Osteoblast (primary cell): ENCODE data around the gene CGNL1. TPM values are rescaled to one million over a fixed set of nuclear protein-coding genes. Genes with fewer than 3 reads are reported as not detected.

Experiments used
- DNase-seq: peaks from one replicate; pipeline ENCODE4 v3.0.0; 2011; ENCODE audit warnings: low spot score, mixed read lengths; ENCODE audit not compliant: insufficient read length; ENCODE audit errors: missing footprints
- H2AFZ ChIP-seq: 2 replicates; pipeline ENCODE4 v1.6.0; 2011; ENCODE audit warnings: mild to moderate bottlenecking, low read length
- H3K27ac ChIP-seq: 2 replicates; pipeline ENCODE4 v1.5.1; 2011; ENCODE audit warnings: mild to moderate bottlenecking, low read depth, low read length, moderate library complexity
- H3K27me3 ChIP-seq: 2 replicates; pipeline ENCODE4 v1.6.0; 2012; ENCODE audit warnings: mild to moderate bottlenecking, control low read depth, inconsistent platforms, low read length, moderate library complexity; ENCODE audit not compliant: insufficient read depth
- H3K36me3 ChIP-seq: 2 replicates; pipeline ENCODE4 v1.5.1; 2011; ENCODE audit warnings: mild to moderate bottlenecking, low read length, control low read depth, moderate library complexity; ENCODE audit not compliant: insufficient read depth
- H3K4me1 ChIP-seq: 2 replicates; pipeline ENCODE4 v1.5.1; 2011; ENCODE audit warnings: mild to moderate bottlenecking, low read length, control low read depth, moderate library complexity; ENCODE audit not compliant: insufficient read depth
- H3K4me2 ChIP-seq: 2 replicates; pipeline ENCODE4 v1.6.0; 2011; ENCODE audit warnings: mild to moderate bottlenecking, low read length; ENCODE audit not compliant: insufficient read depth
- H3K4me3 ChIP-seq: fragments of 200-600 bp; sonication (generic); 3 replicates; pipeline ENCODE4 v1.5.1; 2012; ENCODE audit warnings: mild to moderate bottlenecking, low read length, inconsistent platforms; ENCODE audit not compliant: insufficient read depth
- H3K79me2 ChIP-seq: 2 replicates; pipeline ENCODE4 v1.6.0; 2012; ENCODE audit warnings: mild to moderate bottlenecking, low read length, control low read depth, inconsistent platforms; ENCODE audit not compliant: insufficient read depth
- H3K9me3 ChIP-seq: 2 replicates; pipeline ENCODE4 v1.5.1; 2011; ENCODE audit warnings: low read depth, low read length, control low read depth
- H4K20me1 ChIP-seq: 2 replicates; pipeline ENCODE4 v1.6.0; 2012; ENCODE audit warnings: mild to moderate bottlenecking, low read length, control low read depth; ENCODE audit not compliant: insufficient read depth
- CTCF ChIP-seq: IDR thresholded peaks from 2 replicates; pipeline ENCODE4 v1.5.1; 2011; ENCODE audit warnings: mild to moderate bottlenecking, low read depth, low read length, moderate library complexity; ENCODE audit errors: extremely low read depth
- total RNA-seq: library from RNA; depleted of rRNA; stranded (reverse); fragments of >200 nt; gene quantifications from 2 replicates; pipeline ENCODE4 v1.2.3, GENCODE V29; 2012

The CGNL1 gene
- total RNA-seq, 1 donor: 1.1 TPM

- H3K9me3 ChIP-seq: no peaks in the 10 kb centered on the region
- no peaks in the 10 kb centered on the region for H3K27me3 ChIP-seq
- no peaks in the 10 kb centered on the region for H3K79me2 ChIP-seq
- no peaks in the 10 kb centered on the region for H4K20me1 ChIP-seq
- no peaks in the 10 kb centered on the region for H3K36me3 ChIP-seq
- no peak overlapping the region for H3K4me3 ChIP-seq
- H3K4me2 ChIP-seq: no peak overlapping the region
- no peak for TF ChIP-seq CTCF
- no peak overlapping the region for H2AFZ ChIP-seq
- DNase-seq: no peak
- no peak overlapping the region for H3K27ac ChIP-seq
- peaks cover 13% of the 10 kb centered on the region for H3K4me1 ChIP-seq
Observed at GRCh38 chr15:57486833-57487232, 110.5 kb downstream of the CGNL1 start.

- H3K27me3 ChIP-seq: peaks cover 3% of the 10 kb centered on the region
- DNase-seq: no peak
- no peak overlapping the region for H3K27ac ChIP-seq
- TF ChIP-seq CTCF: no peak
- no peaks in the 10 kb centered on the region for H3K79me2 ChIP-seq
- no peak overlapping the region for H3K4me3 ChIP-seq
- no peak overlapping the region for H2AFZ ChIP-seq
- peaks cover 13% of the 10 kb centered on the region for H3K4me1 ChIP-seq
- H4K20me1 ChIP-seq: no peaks in the 10 kb centered on the region
- no peaks in the 10 kb centered on the region for H3K36me3 ChIP-seq
- no peak overlapping the region for H3K4me2 ChIP-seq
- H3K9me3 ChIP-seq: no peaks in the 10 kb centered on the region
Observed at GRCh38 chr15:57489122-57489521, 112.8 kb downstream of the CGNL1 start.

GRCh38 chr15:57493351-57493750 is 117.0 kb downstream of the CGNL1 start:
- H3K79me2 ChIP-seq: no peaks in the 10 kb centered on the region
- DNase-seq: peak; percentile 55
- peaks cover 3% of the 10 kb centered on the region for H3K27me3 ChIP-seq
- no peaks in the 10 kb centered on the region for H3K36me3 ChIP-seq
- H3K4me3 ChIP-seq: no peak overlapping the region
- H2AFZ ChIP-seq: no peak overlapping the region
- TF ChIP-seq CTCF: no peak
- H4K20me1 ChIP-seq: no peaks in the 10 kb centered on the region
- no peaks in the 10 kb centered on the region for H3K9me3 ChIP-seq
- H3K27ac ChIP-seq: no peak overlapping the region
- H3K4me2 ChIP-seq: no peak overlapping the region
- H3K4me1 ChIP-seq: no peaks in the 10 kb centered on the region

GRCh38 chr15:57494581-57494980 is 118.3 kb downstream of the CGNL1 start:
- Histone ChIP-seq H3K79me2 (no peaks in the 10 kb centered on the region), H3K4me3 (no peak overlapping the region), H3K9me3 (no peaks in the 10 kb centered on the region), H3K36me3 (no peaks in the 10 kb centered on the region), H3K4me1 (no peaks in the 10 kb centered on the region), H3K27ac (no peak overlapping the region), H4K20me1 (no peaks in the 10 kb centered on the region), H3K27me3 (peaks cover 3% of the 10 kb centered on the region), H2AFZ (no peak overlapping the region), H3K4me2 (no peak overlapping the region)
- no peak for DNase-seq
- TF ChIP-seq CTCF: no peak
